ENCODE data around the gene GRIA3. TPM values are rescaled to one million over a fixed set of nuclear protein-coding genes. Genes with fewer than 3 reads are reported as not detected.
"Not testable (repeated sequence)": the region's sequence is repeated elsewhere in the genome, so short reads cannot be mapped to it uniquely, and the experiment has no call there.

GRIA3 gene
- polyA plus RNA-seq, 1 experiment, result 27.7 TPM

GRCh38 chrX:123357941-123358340, 173.9 kb downstream of the GRIA3 start:
- CTCF ChIA-PET, result no interaction called here
- Histone ChIP-seq H3K27me3 (ENCODE audit: control insufficient read depth, insufficient read depth, low read length) (no peaks in the 10 kb centered on the region), H3K4me3 (ENCODE audit: low read depth, low read length) (no peak overlapping the region), H3K36me3 (ENCODE audit: control insufficient read depth, insufficient read depth, low read length) (no peaks in the 10 kb centered on the region)
- TF ChIP-seq CTCF (IDR thresholded peaks at IDR 0.05; ENCODE audit: insufficient read depth, low read depth, low read length), result no peak
- DNase-seq (ENCODE audit: low read depth), result no peak
- POLR2A ChIA-PET, result no interaction called here

GRCh38 chrX:123358457-123358856, 174.4 kb downstream of the GRIA3 start:
- DNase-seq (ENCODE audit: low read depth), result no peak
- no peaks in the 10 kb centered on the region for H3K36me3 ChIP-seq (ENCODE audit: control insufficient read depth, insufficient read depth, low read length)
- no peak overlapping the region for H3K4me3 ChIP-seq (ENCODE audit: low read depth, low read length)
- no peaks in the 10 kb centered on the region for H3K27me3 ChIP-seq (ENCODE audit: control insufficient read depth, insufficient read depth, low read length)
- ChIA-PET POLR2A (no interaction called here), CTCF (no interaction called here)
- no peak for TF ChIP-seq CTCF (IDR thresholded peaks at IDR 0.05; ENCODE audit: insufficient read depth, low read depth, low read length)

GRCh38 chrX:123361371-123361770, 177.3 kb downstream of the GRIA3 start:
- ChIA-PET CTCF (no interaction called here), POLR2A (no interaction called here)
- no peak for TF ChIP-seq CTCF (IDR thresholded peaks at IDR 0.05; ENCODE audit: insufficient read depth, low read depth, low read length)
- Histone ChIP-seq H3K4me3 (ENCODE audit: low read depth, low read length) (no peak overlapping the region), H3K36me3 (ENCODE audit: control insufficient read depth, insufficient read depth, low read length) (no peaks in the 10 kb centered on the region), H3K27me3 (ENCODE audit: control insufficient read depth, insufficient read depth, low read length) (no peaks in the 10 kb centered on the region)
- DNase-seq (ENCODE audit: low read depth), result no peak

- DNase-seq (ENCODE audit: low read depth); CTCF ChIA-PET; H3K4me3 ChIP-seq (ENCODE audit: low read depth, low read length); H3K36me3 ChIP-seq (ENCODE audit: control insufficient read depth, insufficient read depth, low read length); H3K27me3 ChIP-seq (ENCODE audit: control insufficient read depth, insufficient read depth, low read length); POLR2A ChIA-PET: not testable (repeated sequence)
Measured at GRCh38 chrX:123386196-123386595, 202.1 kb downstream of the GRIA3 start.

GRCh38 chrX:123392921-123393320, 208.8 kb downstream of the GRIA3 start:
- Histone ChIP-seq H3K4me3 (ENCODE audit: low read depth, low read length) (no peak overlapping the region), H3K36me3 (ENCODE audit: control insufficient read depth, insufficient read depth, low read length) (no peaks in the 10 kb centered on the region), H3K27me3 (ENCODE audit: control insufficient read depth, insufficient read depth, low read length) (no peaks in the 10 kb centered on the region)
- no peak for DNase-seq (ENCODE audit: low read depth)
- ChIA-PET CTCF (no interaction called here), POLR2A (no interaction called here)
- no peak for TF ChIP-seq CTCF (IDR thresholded peaks at IDR 0.05; ENCODE audit: insufficient read depth, low read depth, low read length)

- TF ChIP-seq CTCF (IDR thresholded peaks at IDR 0.05; ENCODE audit: insufficient read depth, low read depth, low read length), result no peak
- no peaks in the 10 kb centered on the region for H3K36me3 ChIP-seq (ENCODE audit: control insufficient read depth, insufficient read depth, low read length)
- no peak overlapping the region for H3K4me3 ChIP-seq (ENCODE audit: low read depth, low read length)
- DNase-seq (ENCODE audit: low read depth), result no peak
- H3K27me3 ChIP-seq (ENCODE audit: control insufficient read depth, insufficient read depth, low read length), result no peaks in the 10 kb centered on the region
- ChIA-PET POLR2A (no interaction called here), CTCF (no interaction called here)
Measured at GRCh38 chrX:123399709-123400108, 215.6 kb downstream of the GRIA3 start.

Measured in BJ (cell line).